HuH-7 (cell line): ENCODE data around the gene SPNS3.

ENCODE experiments used
- DNase-seq: peaks from one replicate; pipeline ENCODE4 v3.0.0; 2011; ENCODE audit warnings: low spot score

SPNS3 gene

GRCh38 chr17:4469552-4469951 lies 35.8 kb downstream of the SPNS3 start:
- DNase-seq = no peak

DNA sequence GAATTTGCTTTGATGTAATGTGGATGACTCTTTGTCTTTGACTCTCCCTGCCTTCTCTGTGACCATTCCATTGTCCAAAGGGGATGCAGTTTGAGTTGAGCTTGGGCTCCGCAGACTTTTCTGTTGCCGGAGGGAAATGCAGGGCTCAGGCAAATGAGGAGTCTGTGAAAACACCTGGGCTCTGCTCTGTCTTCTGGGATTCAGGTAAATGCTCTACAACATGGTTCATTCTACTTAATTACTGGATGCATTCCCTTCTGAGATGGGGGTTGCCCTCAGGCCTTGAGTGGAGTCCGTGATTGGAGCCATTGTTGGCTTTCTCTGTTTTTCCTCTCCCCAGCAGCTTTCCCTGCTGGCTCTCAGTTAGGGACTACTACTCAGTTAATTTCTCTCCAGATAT lies 38.5 kb downstream of the SPNS3 start:
- DNase-seq = no peak

DNA sequence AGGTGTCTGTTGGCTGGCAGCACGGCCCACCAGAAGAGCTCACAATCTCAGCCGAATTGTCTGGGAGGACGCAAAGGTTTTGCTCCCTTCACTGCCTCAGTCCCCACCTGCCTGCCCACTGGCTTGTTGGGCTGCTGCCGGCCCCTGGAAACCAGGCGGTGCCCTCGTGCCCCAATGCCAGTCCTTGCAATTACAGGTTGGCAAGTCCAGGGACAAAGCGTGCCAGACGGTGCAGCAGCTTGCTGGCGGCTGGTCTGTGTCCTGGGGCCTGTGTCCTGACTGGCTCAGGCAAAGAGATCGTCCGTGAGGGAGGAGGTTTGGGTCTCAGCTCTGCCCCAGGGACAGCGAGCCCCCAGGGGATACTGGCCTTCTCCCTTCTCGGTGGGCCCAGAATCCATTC lies 40.4 kb downstream of the SPNS3 start:
- no peak for DNase-seq

- no peak for DNase-seq
Measured at GRCh38 chr17:4475001-4475400, 41.3 kb downstream of the SPNS3 start.

DNA sequence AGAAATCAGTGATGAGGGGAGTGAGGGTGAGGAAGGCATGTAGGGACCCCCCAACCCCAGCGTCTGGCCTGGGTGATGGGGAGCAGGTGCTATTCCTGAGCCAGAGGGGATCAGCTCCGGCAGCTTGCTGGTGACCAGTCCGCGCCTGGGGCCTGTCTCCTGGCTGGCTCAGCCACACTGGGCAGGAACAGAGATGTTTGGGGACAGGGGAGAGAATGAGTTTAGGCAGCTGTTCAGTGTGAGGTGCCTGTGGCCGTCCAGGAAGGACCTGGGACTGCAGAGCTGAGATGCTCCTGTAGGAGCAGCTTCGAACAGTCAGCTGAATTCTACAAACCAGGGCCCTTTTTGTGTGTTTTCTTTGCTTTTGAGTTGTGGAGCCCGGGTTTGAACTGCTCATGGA lies 41.7 kb downstream of the SPNS3 start:
- DNase-seq = no peak

DNA sequence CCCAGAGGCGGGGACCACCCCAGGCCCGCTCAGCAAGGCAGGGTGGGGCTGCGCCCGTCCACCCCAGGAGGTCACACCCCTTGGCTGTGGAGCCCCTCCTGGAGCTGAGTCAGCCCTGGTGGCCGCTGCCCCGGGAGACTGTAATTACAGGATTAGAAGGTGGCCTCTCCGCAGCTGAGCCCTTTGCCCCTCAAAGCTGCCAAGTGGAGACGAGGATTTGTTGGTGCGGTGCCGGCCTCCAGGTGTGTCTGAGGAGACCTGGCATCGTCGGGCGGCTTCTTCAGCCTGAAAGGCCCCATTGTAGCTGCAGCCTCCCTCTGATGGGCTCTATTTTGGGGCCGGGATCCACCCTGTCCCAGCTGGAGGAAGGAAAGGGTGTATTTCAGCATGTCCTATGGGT lies 42.3 kb downstream of the SPNS3 start:
- no peak for DNase-seq

DNA sequence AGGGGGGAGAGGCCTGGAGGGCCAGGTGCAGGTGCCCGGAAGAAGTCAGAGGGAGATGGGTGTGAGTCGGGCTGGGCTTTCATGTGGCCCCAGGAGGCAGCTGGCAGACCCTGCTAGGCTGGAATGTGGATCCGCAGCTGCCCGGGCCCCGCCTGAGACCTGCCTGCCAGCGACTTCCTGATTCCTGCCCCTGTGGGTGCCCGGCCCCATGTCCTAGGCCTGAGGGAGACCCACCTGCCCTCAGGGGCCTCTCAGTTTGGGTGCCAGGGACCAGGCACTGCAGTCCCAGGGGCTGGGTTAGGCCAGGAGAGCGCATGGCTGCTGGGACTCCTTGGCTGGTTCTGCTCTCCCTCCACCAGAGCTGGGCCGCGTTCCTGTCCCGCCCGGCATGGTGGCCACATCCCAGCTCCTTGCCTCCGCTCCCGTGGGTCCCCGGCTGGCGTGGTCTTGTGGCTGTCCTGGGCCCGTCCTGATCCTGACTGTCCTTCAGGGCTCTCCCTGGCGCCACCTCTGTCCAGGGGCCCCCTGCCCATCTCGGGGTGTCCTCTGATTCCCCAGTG lies 42.9 kb downstream of the SPNS3 start:
- no peak for DNase-seq

DNA sequence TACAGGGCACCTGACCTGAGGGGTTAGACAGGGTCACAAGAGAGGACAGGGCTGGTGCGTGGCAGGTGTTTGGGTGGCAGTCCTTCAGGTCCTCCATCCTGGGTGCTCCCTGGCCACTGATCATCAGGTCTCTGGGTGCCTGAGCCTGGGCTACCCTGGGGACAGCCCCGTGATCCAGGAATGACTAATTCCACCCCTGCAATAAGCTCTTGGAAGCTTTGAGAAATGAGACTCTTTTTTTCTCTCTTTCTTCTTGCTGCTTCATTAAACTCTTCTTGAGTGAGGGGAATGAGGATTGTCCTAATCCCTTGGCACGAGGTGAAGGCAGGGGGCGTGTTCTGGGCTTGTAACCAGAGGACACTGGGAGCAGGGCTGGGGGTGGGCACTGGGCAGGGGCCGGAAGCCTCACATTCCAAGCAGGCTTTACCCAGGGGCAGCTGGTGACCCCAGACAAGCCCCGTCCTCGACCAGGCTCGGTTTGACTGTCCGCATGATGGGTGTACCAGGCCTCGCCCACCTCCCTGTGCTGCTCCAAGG lies 43.6 kb downstream of the SPNS3 start:
- DNase-seq = no peak

DNA sequence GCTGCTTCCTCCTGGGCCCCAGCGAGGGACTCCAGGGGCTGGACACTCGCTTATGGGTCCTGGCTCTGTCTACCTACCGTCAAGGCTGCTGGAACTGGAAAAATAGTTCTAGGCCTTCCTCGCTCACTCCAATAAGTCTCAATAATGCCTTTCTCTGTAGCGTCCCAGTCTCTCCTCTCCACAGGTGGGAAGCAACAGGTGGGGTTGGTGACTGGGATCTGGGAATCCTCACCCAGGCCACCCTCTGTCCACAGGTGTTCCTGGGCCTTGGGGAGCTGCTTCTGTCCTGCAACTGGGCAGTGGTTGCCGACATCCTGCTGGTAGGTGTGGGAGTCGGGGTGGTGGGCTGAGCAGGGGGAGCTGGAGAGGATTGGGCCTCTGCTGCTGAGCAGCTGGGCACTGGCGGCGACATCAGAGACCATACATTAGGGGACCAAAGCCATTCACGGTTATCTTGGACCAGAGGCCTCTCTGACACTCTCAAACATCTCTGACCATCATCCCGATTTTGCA lies 44.6 kb downstream of the SPNS3 start:
- no peak for DNase-seq

DNA sequence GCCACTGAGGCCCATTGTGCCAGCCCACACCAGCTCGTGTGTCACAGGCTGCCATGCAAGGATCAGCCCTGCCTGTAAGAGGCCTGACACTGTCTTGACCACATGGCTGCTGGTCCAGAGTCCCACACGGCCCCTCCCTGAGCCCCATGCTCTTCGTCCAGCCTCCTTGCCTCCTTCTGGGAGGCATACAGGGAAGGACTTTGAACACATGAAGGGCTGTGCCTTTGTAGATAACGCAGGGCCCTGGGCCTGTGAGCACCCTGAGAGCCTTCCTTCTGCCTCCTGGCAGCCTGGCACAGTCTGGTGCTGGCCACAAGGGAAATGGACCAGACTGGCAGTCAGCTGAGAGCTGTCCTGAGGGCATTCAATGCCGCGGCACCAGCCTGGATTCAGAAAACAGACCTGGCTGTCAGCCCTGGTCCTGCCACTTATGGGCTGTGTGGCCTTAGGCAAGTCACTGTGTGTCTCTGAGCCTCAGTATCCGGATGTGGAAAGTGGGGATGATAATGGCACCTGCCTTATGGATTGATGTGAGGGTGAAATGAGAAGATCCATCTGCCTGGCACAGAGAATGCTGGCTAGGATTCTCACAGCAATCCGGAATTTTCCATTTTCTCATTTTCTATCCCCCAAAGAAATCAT lies 45.7 kb downstream of the SPNS3 start:
- DNase-seq = no peak

- DNase-seq = no peak
Measured at GRCh38 chr17:4479982-4480751, 46.4 kb downstream of the SPNS3 start.

DNA sequence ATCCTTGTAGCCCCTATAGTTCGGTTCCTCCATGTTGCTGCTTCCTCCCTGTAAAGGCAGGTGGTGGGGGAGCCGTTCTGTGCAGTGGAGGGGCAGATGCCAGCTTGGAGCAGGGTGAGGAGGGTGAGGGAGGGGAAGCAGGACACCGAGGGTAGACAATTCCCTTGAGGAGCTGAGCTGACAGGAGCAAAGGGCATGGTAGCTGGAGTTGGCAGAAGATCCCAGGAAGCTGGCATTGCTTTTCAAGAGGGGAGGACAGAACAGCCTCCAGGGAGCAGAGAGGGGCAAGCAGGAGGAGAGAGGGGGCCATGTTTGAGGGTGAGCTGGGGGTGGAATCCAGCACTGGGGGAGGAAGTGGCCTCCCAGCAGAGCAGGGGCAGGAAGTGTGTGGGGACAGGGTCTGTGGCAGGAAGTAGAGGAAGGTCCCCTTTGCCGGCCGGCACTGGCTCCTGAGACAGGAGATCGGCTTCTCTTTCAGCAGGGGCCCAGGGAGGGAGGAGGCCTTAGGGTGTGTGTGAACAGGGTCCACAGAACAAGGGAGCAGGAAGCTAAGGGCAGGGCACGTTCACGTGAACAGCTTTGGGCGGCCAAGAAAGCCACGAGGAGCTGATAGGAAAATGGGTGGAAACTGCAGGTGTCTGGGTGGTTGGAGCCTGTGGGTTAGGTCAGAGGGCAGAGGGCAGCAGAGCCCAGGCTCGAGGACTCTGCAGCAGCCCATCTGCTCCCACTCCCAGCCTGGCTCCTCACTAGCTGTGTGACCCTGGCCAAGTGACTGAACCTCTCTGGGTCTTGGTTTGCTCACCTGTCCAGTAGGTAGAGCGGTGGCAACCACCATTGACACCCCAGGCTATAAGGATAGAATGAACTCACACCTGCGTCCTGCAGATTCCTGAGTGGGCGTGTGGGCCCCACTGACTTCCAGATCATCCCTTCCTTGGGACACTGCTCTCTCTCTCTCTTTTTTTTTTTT lies 47.5 kb downstream of the SPNS3 start:
- DNase-seq = no peak

DNA sequence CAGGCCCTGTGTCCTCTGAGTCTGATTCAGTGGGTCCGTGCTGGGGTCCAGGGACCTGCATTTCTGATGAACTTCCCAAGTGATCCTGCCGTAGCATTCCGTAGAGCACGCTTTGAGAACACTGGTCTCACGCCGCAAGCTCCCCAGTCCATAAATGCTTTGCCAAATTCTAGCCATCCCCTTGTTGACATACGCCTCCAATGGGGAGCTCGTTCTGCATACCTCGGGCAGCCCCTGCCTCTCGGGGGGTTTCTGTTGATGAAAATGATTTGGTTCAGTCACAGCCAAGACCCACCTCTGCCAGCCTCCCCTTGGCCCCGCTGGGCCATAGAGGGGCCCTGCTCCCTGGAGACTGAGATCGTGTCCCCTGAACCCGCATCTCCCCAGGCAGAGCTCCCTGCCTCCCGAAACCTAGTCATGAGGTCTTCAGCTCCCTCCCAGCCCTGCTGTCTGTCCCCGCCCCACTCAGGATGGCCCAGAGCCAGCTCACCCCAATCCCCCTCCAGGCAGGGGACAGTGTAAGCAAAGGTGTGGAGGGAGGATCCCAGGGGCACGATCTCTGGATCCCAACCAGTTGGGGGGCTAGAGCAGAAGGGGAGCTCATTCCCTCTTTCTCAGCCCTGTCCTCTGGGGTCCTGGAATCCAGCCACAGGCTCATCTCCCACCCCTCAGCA lies 48.7 kb downstream of the SPNS3 start:
- no peak for DNase-seq

DNA sequence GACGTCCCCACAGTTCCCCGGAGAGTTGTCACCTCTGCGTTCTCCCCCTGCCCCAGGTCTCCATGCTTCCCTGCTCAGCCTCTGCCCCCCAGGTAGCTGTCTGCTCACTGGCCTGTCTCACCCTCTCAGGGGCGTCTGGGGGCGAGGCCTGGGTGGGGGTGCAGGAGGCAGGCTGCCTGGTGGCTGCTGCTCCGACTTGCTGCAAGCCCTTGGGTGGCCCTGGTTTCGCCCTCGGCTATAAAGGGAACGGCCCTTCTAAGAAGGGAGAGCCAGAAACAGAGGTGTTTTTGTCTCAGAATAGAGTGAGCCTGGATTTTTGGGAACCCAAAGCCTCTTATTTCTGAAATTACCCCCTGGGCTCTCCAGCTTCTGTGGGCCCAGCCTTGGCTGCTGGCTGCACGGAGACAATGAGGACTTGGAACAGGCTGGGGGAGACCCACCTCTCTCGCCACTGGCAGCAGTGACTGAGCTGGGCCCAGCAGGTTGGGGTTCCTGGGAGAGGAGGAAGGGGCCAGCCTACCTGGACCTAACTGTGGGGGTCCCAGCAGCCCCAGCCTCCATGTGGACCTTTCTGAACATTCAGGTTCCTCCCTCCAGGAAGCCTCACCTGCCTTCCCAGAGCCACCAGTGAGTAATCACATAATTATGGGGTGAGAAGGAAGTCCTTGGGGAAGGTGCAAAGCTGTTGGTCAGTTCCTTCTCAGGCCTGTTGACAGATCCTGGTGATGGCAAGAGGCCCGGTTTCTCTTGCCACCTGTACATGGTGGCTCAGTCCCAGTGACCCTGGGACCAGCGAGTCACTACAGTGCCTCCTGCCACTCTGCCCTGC lies 49.5 kb downstream of the SPNS3 start:
- DNase-seq = no peak

GRCh38 chr17:4485676-4486646 lies 52.2 kb downstream of the SPNS3 start:
- DNase-seq = no peak

DNA sequence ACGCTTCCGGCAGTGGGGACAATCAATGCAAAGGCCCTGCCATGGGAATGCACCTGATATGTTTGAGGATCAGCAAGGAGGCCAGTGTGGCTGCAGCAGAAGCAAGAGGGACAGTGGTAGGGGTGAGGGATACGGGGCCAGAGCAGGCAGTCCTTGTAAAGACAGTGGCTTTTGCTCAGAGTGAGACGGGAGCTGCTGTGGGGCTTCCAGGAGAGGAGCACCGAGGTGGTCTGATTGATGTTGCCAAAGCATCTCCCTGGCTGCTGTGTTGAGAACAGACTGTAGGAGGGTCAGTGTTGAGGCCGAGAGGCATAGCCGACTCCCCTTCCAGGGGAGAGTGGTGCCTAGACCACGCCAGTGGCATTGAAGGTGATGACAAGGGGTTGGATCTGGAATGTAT lies 53.6 kb downstream of the SPNS3 start:
- DNase-seq = no peak

DNA sequence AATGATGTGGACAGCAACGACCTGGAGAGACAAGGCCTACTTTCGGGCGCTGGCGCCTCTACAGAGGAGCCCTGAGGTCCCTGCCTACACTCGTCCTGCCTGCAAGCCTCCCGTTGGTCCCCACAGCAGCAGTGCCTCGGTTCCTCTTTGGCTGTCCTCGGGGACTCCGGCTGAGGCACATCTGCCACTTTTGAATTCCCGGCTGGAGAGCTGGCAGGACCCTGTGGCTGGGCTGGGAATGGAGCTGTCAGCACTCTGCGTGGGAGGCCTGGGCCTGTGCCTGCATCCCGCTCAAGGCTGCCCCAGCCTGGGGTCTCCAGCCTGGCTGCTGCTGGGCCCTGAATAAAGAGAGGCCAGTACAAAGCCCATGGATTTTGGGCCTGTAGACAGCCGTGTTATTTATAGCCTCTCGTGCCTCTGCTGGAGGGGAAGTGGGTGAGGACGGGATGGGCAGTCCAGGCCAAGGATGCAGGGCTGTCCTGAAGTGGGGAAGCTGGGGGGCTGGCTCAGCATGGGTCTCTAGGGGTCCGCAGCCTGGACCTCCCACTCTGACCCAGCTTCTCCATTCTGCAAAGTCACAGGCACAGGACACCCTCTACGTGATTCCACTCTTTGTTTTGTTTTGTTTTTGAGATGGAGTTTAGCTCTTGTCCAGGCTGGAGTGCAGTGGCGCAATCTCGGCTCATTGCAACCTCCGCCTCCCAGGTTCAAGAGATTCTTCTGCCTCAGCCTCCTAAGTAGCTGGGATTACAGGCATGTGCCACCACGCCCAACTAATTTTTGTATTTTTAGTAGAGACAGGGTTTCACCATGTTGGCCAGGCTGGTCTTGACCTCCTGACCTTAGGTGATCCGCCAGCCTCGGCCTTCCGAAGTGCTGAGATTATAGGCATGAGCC lies 54.3 kb downstream of the SPNS3 start:
- DNase-seq = no peak

DNA sequence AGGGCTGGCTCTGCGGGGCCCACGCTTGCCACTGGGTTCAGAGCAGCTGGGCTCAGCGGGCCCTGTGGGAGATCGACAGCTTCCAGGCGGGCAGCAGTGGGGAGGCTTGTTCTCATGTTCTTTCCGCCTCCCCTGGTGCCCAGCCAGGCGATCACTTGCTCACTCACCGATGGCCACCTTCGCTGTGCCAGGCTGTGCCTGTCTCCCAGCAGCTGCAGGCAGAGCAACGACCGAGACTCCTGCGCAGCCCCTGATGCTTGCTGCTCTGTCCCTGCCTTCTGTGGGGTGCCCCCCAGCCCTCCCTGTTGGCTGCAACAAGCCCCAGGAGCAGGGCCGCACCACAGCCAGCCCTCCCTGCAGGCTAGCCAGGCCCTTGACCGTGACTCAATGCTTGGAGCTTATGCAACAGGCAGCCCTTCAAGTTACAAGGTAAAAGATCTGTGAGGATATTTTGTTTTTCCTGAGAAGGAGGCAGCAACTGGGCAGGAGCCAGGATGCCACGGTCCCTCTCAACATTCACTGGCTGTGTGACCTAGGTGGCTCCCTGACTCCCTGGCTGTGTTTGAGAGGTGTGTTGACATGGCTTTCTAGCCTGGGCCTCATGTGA lies 55.4 kb downstream of the SPNS3 start:
- DNase-seq = no peak
